ENCODE data around the gene HCST.

The HCST gene

DNA sequence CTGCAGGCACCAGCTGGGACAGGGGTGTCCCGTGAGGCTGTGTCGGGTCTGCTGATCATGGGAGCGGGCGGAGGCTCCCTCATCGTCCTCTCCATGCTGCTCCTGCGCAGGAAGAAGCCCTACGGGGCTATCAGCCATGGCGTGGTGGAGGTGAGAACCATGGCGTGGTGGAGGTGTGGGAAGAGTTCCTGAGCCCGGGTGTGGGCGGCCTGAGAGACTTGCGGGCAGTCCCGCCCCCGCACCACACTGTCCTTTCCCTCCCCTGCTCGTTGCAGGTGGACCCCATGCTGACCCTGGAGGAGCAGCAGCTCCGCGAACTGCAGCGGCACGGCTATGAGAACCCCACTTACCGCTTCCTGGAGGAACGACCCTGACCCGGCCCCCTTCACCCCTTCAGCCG lies 23.3 kb upstream of the HCST start:
- TF ChIP-seq, protein P1, sequence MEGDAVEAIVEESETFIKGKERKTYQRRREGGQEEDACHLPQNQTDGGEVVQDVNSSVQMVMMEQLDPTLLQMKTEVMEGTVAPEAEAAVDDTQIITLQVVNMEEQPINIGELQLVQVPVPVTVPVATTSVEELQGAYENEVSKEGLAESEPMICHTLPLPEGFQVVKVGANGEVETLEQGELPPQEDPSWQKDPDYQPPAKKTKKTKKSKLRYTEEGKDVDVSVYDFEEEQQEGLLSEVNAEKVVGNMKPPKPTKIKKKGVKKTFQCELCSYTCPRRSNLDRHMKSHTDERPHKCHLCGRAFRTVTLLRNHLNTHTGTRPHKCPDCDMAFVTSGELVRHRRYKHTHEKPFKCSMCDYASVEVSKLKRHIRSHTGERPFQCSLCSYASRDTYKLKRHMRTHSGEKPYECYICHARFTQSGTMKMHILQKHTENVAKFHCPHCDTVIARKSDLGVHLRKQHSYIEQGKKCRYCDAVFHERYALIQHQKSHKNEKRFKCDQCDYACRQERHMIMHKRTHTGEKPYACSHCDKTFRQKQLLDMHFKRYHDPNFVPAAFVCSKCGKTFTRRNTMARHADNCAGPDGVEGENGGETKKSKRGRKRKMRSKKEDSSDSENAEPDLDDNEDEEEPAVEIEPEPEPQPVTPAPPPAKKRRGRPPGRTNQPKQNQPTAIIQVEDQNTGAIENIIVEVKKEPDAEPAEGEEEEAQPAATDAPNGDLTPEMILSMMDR (IDR thresholded peaks at IDR 0.05; ENCODE audit: control extremely low read depth, extremely low read depth, low read depth, missing control alignments) = no peak
- CTCF ChIA-PET = interaction anchor here (0.7 to 6.3 kb wide), 5 partner anchors 9 to 187 kb away, joined by 3 to 45 read pairs (median 5); no protein-coding TSS in a partner anchor
- POLR2A ChIA-PET = interaction anchor here (1.8 kb wide), 1 partner anchor 9 kb away, joined by 7 read pairs; no protein-coding TSS in a partner anchor
- DNase-seq (ENCODE audit: extremely low spot score) = no peak

GRCh38 chr19:35879770-35880317 lies 22.5 kb upstream of the HCST start:
- DNase-seq (ENCODE audit: extremely low spot score) = peak; percentile 85
- TF ChIP-seq, protein P1 (IDR thresholded peaks at IDR 0.05; ENCODE audit: control extremely low read depth, extremely low read depth, low read depth, missing control alignments) = no peak
- ChIA-PET POLR2A (interaction anchor here (0.5 to 1.8 kb wide), 2 partner anchors 10 to 15 kb away, joined by 3 to 7 read pairs; no protein-coding TSS in a partner anchor), CTCF (interaction anchor here (0.7 to 6.5 kb wide), 10 partner anchors 10 to 188 kb away, joined by 3 to 82 read pairs (median 5); partner anchors contain the start of gene APLP1)

- TF ChIP-seq, protein P1 (IDR thresholded peaks at IDR 0.05; ENCODE audit: control extremely low read depth, extremely low read depth, low read depth, missing control alignments) = peak; percentile 57
- POLR2A ChIA-PET = interaction anchor here (0.5 to 1.9 kb wide), 3 partner anchors 15 to 106 kb away, joined by 3 to 5 read pairs (median 4); no protein-coding TSS in a partner anchor
- CTCF ChIA-PET = interaction anchor here (0.7 to 6.5 kb wide), 16 partner anchors 10 to 186 kb away, joined by 3 to 82 read pairs (median 5); partner anchors contain the start of genes KIRREL2 and TYROBP
- DNase-seq (ENCODE audit: extremely low spot score) = peak; percentile 66
Observed at GRCh38 chr19:35882114-35882832, 20.1 kb upstream of the HCST start.

DNA sequence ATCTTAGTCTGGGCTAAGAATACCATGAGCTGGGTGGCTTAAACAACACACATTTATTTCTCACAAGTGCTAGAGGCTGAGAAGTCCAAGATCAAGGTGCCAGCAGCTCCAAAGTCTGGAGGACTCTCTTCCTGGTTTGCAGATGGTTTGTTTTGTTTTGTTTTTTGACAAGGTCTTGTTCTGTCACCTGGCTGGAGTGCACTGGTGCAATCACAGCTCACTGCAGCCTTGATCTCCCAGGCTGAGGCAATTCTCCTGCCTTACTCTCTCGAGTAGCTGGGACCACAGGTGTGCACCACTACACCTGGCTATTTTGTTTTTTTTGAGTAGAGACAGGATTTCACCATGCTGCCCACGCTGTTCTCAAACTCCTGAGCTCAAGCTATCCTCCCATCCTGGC lies 18.4 kb upstream of the HCST start:
- ChIA-PET POLR2A (interaction anchor here (0.7 to 1.3 kb wide), 4 partner anchors 16 to 226 kb away, joined by 3 to 4 read pairs (median 4); partner anchors contain the start of genes APLP1 and NFKBID), CTCF (interaction anchor here (0.9 to 6.5 kb wide), 5 partner anchors 8 to 47 kb away, joined by 3 to 82 read pairs (median 3); partner anchors contain the start of gene APLP1)
- no peak for DNase-seq (ENCODE audit: extremely low spot score)
- TF ChIP-seq, protein P1 (IDR thresholded peaks at IDR 0.05; ENCODE audit: control extremely low read depth, extremely low read depth, low read depth, missing control alignments) = no peak

- DNase-seq (ENCODE audit: extremely low spot score) = no peak
- ChIA-PET CTCF (interaction anchor here (1.3 to 6.5 kb wide), 2 partner anchors 9 to 46 kb away, joined by 3 to 82 read pairs; no protein-coding TSS in a partner anchor), POLR2A (interaction anchor here (0.6 to 1.7 kb wide), 2 partner anchors 46 to 209 kb away, joined by 4 to 5 read pairs; no protein-coding TSS in a partner anchor)
- TF ChIP-seq, protein P1 (IDR thresholded peaks at IDR 0.05; ENCODE audit: control extremely low read depth, extremely low read depth, low read depth, missing control alignments) = no peak
Observed at GRCh38 chr19:35885225-35885738, 17.0 kb upstream of the HCST start.

GRCh38 chr19:35885904-35886303 lies 16.4 kb upstream of the HCST start:
- TF ChIP-seq, protein P1 (IDR thresholded peaks at IDR 0.05; ENCODE audit: control extremely low read depth, extremely low read depth, low read depth, missing control alignments) = no peak
- no peak for DNase-seq (ENCODE audit: extremely low spot score)
- CTCF ChIA-PET = interaction anchor here (1.3 to 6.5 kb wide), 2 partner anchors 9 to 45 kb away, joined by 3 to 82 read pairs; no protein-coding TSS in a partner anchor
- POLR2A ChIA-PET = interaction anchor here (0.6 to 1.7 kb wide), 2 partner anchors 45 to 231 kb away, joined by 5 to 6 read pairs; no protein-coding TSS in a partner anchor

Data from GM10248 (cell line).